Fibroblast of pulmonary artery (primary cell): ENCODE measurements around the gene UTS2R.

ENCODE experiments used
- DNase-seq: peaks from one replicate; pipeline ENCODE4 v3.0.0-alpha.2; 2010; ENCODE audit warnings: low read depth
- H3K4me3 ChIP-seq: replicated peaks from 2 replicates; pipeline ENCODE4 v1.5.1; 2011; ENCODE audit warnings: low read depth, mild to moderate bottlenecking, control low read depth, low read length, moderate library complexity
- CTCF ChIP-seq: IDR thresholded peaks from 2 replicates; pipeline ENCODE4 v1.5.1; 2011; ENCODE audit warnings: mild to moderate bottlenecking, control low read depth, low read length, inconsistent platforms; ENCODE audit errors: missing control alignments

UTS2R gene

DNA sequence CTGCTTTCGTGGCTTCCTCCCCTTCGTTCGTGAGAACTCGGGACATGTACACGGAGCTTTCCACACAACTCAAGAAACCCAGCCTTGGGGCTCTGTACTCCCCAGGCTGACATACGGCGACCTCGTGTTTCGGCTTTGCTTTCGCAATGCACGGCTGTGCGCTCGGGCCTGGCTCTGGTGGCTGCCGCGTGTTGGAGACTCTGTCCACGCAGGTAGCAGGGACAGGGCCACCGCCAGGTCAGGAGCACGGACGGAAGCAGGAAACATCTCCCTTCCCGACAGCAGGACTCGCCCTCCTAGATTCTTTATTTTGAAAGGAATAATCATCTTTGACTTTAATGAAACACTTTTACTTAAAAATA lies 17.3 kb downstream of the UTS2R start:
- no peak for TF ChIP-seq CTCF
- DNase-seq, result no peak
- H3K4me3 ChIP-seq, result no peak overlapping the region

GRCh38 chr17:82389379-82389778 lies 17.8 kb downstream of the UTS2R start:
- no peak overlapping the region for H3K4me3 ChIP-seq
- no peak for TF ChIP-seq CTCF
- DNase-seq, result no peak

DNA sequence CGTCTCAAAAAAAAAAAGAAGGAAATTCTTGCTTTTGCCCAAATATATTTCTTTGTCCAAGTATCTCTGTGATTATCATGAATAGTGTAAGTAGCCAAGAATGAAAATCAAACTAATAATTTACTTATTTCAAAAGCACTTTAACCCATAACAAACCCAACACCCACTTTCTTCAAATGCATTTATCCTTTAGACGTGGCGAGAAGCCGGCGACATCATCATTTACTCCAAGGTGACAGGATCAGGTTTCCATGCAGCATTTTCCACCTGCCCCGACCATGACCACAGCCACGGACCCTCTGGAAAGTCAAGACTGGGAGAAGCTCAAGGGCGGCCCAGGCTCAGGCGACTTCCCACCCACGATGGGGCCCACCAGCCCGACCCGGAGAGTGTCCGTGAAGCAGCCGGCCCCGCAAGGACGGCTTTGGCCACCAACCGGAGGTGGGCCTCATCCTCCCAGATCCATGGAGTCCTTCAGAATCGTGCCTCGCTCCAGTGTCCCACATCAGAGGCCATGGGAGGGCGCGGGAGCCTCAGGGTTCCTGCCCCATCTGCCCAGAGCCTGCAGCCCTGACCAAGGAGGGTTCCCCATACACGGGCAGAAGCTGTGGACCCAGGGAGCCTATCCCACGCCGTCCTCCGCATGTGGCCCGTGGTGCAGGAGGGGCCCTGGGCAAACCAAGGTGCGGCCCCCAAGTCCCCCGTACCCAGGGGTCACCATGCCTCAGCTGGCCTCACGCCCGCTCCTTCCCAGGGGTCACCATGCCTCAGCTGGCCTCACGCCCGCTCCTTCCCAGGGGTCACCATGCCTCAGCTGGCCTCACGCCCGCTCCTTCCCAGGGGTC lies 18.7 kb downstream of the UTS2R start:
- no peak for TF ChIP-seq CTCF
- no peak overlapping the region for H3K4me3 ChIP-seq

DNA sequence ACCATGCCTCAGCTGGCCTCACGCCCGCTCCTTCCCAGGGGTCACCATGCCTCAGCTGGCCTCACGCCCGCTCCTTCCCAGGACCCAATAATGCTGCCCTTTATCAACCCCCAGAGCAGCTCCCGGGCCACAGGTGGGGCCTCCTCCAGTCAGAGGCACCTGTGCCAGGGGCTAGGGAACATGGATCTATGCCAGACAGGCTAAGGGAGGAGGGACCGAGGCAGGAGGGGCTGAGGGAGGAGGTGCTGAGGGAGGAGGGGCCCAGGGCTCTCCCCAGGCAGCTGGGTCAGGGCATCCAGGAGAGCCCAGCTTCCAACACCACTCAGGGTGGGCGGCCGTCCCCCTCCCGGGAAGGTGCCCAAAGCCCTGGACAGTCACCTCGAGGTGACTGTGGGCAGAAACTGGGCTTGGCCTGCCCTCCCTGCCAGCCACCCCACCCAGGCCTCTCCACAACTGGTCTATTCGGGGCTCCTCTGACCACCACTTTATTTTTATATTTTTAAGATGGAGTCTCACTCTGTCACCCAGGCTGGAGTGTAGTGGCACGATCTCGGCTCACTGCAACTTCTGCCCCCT lies 19.4 kb downstream of the UTS2R start:
- no peak for DNase-seq
- TF ChIP-seq CTCF, result no peak
- H3K4me3 ChIP-seq, result no peak overlapping the region

More for the DNA sequence above, 18.7 kb downstream of the UTS2R start:
- no peak for DNase-seq

GRCh38 chr17:82391496-82392066 lies 20.0 kb downstream of the UTS2R start:
- H3K4me3 ChIP-seq, result no peak overlapping the region
- no peak for TF ChIP-seq CTCF
- DNase-seq, result no peak

DNA sequence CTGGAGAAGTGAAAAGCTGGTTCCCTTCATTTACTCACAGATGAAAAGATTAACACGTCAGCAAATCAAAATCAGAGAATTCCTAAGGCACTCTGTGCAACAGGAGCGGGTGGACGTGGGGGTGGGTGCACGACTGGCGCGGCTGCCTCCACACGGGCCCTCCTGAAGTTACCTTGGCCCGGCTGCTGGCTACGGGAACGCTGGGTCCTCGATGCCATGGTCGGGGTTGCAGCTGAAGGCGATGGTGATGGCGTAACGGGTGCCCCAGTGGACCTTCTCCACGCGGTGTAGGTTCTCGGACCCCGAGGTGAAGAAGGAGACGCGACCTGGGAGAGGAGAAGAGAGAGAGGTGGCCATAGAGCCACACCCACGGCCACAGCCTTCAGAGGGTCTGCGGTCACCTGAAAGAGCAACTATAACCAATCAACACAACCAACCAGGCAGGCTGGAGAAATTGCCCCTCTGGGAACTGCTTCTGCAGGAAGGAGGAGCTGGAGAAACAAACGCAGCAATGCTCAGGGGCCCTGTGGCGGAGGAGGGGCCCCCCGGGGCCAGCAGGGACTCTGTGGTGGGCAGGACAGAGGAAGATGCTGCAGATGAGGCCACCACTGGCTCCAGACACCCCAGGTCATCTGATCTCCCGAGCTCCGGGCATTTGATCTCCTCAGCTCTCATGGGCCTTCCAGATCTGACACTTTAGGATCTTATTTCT lies 20.8 kb downstream of the UTS2R start:
- TF ChIP-seq CTCF, result no peak
- DNase-seq, result no peak

More for the DNA sequence above, 20.8 kb downstream of the UTS2R start:
- H3K4me3 ChIP-seq, result no peak overlapping the region
